HepG2 (cell line): Measurements from ENCODE around the gene CLDN15. TPM values are rescaled to one million over a fixed set of nuclear protein-coding genes. Genes with fewer than 3 reads are reported as not detected.
A peak's percentile ranks its signal among the peaks of the same experiment; 100 is the strongest.

Source experiments
- AGO1 ChIP-seq: fragments of 200-400 bp; formaldehyde crosslinking; IDR thresholded peaks from 2 replicates; pipeline ENCODE4 v1.6.1; 2017; ENCODE audit warnings: mild to moderate bottlenecking, low read depth, low read length, moderate library complexity; ENCODE audit not compliant: poor library complexity, severe bottlenecking
- CBX1 ChIP-seq: IDR thresholded peaks from one replicate; pipeline ENCODE4 v1.6.1; 2016; ENCODE audit warnings: antibody characterized with exemption, low read depth
- CCAR2 ChIP-seq: fragments of 200-400 bp; formaldehyde crosslinking; optimal IDR thresholded peaks from 2 replicates; pipeline ENCODE3; 2018; ENCODE audit warnings: low read depth, mild to moderate bottlenecking, low read length, moderate library complexity
- FOXA1 ChIP-seq, 2 experiments: fragments of 450-650 bp in 1 of 2; sonication (generic) in 1 of 2; formaldehyde crosslinking in 1 of 2; IDR thresholded peaks; 2 replicates each; pipeline versions ENCODE4 v1.4.0 to v1.6.1; 2016 to 2020; ENCODE audit warnings: missing genetic modification reagents in 1 of 2
- KDM1A ChIP-seq: IDR thresholded peaks from 2 replicates; pipeline ENCODE4 v1.6.1; 2016; ENCODE audit warnings: missing compliant biosample characterization
- KLF11 ChIP-seq: IDR thresholded peaks from 2 replicates; pipeline ENCODE4 v1.6.1; 2016; ENCODE audit warnings: missing compliant biosample characterization
- NCOA1 ChIP-seq: sonication (generic); formaldehyde crosslinking; IDR thresholded peaks from 2 replicates; pipeline ENCODE4 v1.9.0; 2021; ENCODE audit warnings: missing genetic modification reagents
- THAP11 ChIP-seq: IDR thresholded peaks from 2 replicates; pipeline ENCODE4 v1.6.1; 2016; ENCODE audit warnings: missing biosample characterization, missing genetic modification reagents
- TOE1 ChIP-seq: sonication (generic); formaldehyde crosslinking; IDR thresholded peaks from 2 replicates; pipeline ENCODE4 v1.4.0; 2020; ENCODE audit warnings: mild to moderate bottlenecking, missing genetic modification reagents
- ZMYM2 ChIP-seq: sonication (generic); formaldehyde crosslinking; IDR thresholded peaks from 2 replicates; pipeline ENCODE4 v1.8.0; 2022; ENCODE audit warnings: mild to moderate bottlenecking, missing genetic modification reagents
- polyA plus RNA-seq, 8 experiments: library from polyadenylated mRNA; depleted of rRNA in 3 of 8; stranded (reverse) in 7 of 8; unstranded in 1 of 8; fragments of >200 nt; fragmentation: Illumina TruSeq in 4 of 8; extraction: Trizol in 4 of 8; gene quantifications; 2 replicates each; pipeline versions ENCODE4 v1.2.1 to v1.2.3, GENCODE V29; 2011 to 2016; ENCODE audit warnings: low read depth in 4 of 8, missing spikeins in 1 of 8, mixed read lengths in 1 of 8; ENCODE audit not compliant: insufficient read depth in 1 of 8
- total RNA-seq, 5 experiments: library from RNA; depleted of rRNA; stranded (reverse); fragments of >200 nt; fragmentation: Illumina TruSeq; extraction: Trizol; gene quantifications; 2 replicates each; pipeline ENCODE4 v1.2.3, GENCODE V29; 2016; ENCODE audit warnings: low read depth in 1 of 5
- TF ChIP-seq, protein P1 (sequence below): IDR thresholded peaks from 2 replicates; pipeline ENCODE4 v1.4.0; 2020; ENCODE audit warnings: mild to moderate bottlenecking, missing genetic modification reagents
- TF ChIP-seq, protein P2 (sequence below), 2 experiments: sonication (generic) in 1 of 2; formaldehyde crosslinking in 1 of 2; IDR thresholded peaks; 2 replicates each; pipeline versions ENCODE4 v1.4.0 to v1.6.1; 2016 to 2020; ENCODE audit warnings: borderline replicate concordance in 1 of 2, low read depth in 1 of 2, mild to moderate bottlenecking in 1 of 2, missing genetic modification reagents in 1 of 2
- TF ChIP-seq, protein P3 (sequence below): sonication (generic); formaldehyde crosslinking; IDR thresholded peaks from 2 replicates; pipeline ENCODE4 v1.9.0; 2022; ENCODE audit warnings: missing genetic modification reagents, mild to moderate bottlenecking, borderline replicate concordance
- TF ChIP-seq, protein P4 (sequence below): sonication (generic); formaldehyde crosslinking; IDR thresholded peaks from 2 replicates; pipeline ENCODE4 v1.4.0; 2020; ENCODE audit warnings: missing genetic modification reagents, mild to moderate bottlenecking, borderline replicate concordance

CLDN15 gene
- total and polyA plus RNA-seq, 2 of the 13 experiments (the other 11 are each of a cell fraction or from before 2014, with no cell fraction given), result 7.1 to 17.8 TPM

DNA sequence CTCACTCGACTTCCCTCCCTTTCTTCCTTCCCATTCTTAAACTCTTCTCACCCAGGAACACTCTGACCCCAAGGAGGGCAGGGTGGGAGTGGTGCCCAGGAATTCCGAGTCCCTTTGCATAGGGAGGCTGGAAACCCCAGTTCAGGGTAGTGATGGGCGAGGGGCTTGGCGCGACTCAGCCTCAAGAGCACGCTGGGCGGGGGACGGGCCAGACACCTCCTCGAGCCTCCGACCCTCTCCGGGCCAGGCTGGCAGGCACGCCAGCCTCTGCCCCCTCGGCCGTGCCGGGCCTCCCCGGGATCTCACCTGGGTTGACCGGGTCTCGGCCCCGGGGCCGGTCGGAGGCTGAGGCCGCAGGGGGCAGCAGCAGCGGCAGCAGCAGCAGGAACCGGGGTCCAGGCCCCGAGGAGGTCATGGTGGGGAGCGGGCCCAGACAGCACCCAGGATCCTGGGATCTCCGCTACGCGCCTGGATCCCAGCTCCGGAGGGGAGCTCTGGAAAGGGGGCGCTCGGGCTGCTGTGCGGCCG lies 20.7 kb downstream of the CLDN15 start (continued):
- TF ChIP-seq, protein P1, sequence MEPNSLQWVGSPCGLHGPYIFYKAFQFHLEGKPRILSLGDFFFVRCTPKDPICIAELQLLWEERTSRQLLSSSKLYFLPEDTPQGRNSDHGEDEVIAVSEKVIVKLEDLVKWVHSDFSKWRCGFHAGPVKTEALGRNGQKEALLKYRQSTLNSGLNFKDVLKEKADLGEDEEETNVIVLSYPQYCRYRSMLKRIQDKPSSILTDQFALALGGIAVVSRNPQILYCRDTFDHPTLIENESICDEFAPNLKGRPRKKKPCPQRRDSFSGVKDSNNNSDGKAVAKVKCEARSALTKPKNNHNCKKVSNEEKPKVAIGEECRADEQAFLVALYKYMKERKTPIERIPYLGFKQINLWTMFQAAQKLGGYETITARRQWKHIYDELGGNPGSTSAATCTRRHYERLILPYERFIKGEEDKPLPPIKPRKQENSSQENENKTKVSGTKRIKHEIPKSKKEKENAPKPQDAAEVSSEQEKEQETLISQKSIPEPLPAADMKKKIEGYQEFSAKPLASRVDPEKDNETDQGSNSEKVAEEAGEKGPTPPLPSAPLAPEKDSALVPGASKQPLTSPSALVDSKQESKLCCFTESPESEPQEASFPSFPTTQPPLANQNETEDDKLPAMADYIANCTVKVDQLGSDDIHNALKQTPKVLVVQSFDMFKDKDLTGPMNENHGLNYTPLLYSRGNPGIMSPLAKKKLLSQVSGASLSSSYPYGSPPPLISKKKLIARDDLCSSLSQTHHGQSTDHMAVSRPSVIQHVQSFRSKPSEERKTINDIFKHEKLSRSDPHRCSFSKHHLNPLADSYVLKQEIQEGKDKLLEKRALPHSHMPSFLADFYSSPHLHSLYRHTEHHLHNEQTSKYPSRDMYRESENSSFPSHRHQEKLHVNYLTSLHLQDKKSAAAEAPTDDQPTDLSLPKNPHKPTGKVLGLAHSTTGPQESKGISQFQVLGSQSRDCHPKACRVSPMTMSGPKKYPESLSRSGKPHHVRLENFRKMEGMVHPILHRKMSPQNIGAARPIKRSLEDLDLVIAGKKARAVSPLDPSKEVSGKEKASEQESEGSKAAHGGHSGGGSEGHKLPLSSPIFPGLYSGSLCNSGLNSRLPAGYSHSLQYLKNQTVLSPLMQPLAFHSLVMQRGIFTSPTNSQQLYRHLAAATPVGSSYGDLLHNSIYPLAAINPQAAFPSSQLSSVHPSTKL (CRISPR knock-in tag), result no peak
- TF ChIP-seq CCAR2 (no peak), CBX1 (no peak), KDM1A (CRISPR knock-in tag) (no peak), KLF11 (CRISPR knock-in tag) (no peak), ZMYM2 (CRISPR knock-in tag) (no peak), TOE1 (no peak), AGO1 (no peak), FOXA1 (IDR thresholded peaks at IDR 0.05) (no peak), FOXA1 (CRISPR knock-in tag; IDR thresholded peaks at IDR 0.05) (no peak), NCOA1 (CRISPR knock-in tag) (no peak), THAP11 (CRISPR knock-in tag) (no peak)
- TF ChIP-seq, protein P2, sequence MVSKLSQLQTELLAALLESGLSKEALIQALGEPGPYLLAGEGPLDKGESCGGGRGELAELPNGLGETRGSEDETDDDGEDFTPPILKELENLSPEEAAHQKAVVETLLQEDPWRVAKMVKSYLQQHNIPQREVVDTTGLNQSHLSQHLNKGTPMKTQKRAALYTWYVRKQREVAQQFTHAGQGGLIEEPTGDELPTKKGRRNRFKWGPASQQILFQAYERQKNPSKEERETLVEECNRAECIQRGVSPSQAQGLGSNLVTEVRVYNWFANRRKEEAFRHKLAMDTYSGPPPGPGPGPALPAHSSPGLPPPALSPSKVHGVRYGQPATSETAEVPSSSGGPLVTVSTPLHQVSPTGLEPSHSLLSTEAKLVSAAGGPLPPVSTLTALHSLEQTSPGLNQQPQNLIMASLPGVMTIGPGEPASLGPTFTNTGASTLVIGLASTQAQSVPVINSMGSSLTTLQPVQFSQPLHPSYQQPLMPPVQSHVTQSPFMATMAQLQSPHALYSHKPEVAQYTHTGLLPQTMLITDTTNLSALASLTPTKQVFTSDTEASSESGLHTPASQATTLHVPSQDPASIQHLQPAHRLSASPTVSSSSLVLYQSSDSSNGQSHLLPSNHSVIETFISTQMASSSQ (IDR thresholded peaks at IDR 0.05; ENCODE audit: low read depth), result no peak
- TF ChIP-seq, protein P2 (CRISPR knock-in tag; IDR thresholded peaks at IDR 0.05; ENCODE audit: borderline replicate concordance), result no peak
- TF ChIP-seq, protein P3, sequence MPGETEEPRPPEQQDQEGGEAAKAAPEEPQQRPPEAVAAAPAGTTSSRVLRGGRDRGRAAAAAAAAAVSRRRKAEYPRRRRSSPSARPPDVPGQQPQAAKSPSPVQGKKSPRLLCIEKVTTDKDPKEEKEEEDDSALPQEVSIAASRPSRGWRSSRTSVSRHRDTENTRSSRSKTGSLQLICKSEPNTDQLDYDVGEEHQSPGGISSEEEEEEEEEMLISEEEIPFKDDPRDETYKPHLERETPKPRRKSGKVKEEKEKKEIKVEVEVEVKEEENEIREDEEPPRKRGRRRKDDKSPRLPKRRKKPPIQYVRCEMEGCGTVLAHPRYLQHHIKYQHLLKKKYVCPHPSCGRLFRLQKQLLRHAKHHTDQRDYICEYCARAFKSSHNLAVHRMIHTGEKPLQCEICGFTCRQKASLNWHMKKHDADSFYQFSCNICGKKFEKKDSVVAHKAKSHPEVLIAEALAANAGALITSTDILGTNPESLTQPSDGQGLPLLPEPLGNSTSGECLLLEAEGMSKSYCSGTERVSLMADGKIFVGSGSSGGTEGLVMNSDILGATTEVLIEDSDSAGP (CRISPR knock-in tag), result peak; percentile 45; the same call in 1 of the 2 replicates
- TF ChIP-seq, protein P4, sequence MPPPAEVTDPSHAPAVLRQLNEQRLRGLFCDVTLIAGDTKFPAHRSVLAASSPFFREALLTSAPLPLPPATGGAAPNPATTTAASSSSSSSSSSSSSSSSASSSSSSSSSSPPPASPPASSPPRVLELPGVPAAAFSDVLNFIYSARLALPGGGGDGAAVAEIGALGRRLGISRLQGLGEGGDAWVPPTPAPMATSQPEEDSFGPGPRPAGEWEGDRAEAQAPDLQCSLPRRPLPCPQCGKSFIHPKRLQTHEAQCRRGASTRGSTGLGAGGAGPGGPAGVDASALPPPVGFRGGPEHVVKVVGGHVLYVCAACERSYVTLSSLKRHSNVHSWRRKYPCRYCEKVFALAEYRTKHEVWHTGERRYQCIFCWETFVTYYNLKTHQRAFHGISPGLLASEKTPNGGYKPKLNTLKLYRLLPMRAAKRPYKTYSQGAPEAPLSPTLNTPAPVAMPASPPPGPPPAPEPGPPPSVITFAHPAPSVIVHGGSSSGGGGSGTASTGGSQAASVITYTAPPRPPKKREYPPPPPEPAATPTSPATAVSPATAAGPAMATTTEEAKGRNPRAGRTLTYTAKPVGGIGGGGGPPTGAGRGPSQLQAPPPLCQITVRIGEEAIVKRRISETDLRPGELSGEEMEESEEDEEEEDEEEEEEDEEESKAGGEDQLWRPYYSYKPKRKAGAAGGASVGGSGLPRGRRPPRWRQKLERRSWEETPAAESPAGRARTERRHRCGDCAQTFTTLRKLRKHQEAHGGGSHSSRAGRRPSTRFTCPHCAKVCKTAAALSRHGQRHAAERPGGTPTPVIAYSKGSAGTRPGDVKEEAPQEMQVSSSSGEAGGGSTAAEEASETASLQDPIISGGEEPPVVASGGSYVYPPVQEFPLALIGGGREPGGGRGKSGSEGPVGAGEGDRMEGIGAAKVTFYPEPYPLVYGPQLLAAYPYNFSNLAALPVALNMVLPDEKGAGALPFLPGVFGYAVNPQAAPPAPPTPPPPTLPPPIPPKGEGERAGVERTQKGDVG (CRISPR knock-in tag), result no peak
